ENCODE results near the gene WDSUB1. TPM values are rescaled to one million over a fixed set of nuclear protein-coding genes. Genes with fewer than 3 reads are reported as not detected.

Gene WDSUB1
- total RNA-seq, 2 donors from 2014 or later: 2.6 to 5.9 TPM

GRCh38 chr2:159290289-159290907 is 3.9 kb upstream of the WDSUB1 start:
- DNase-seq (peak in 1 of 4 donors; percentile 31), ATAC-seq (no peak)
- Histone ChIP-seq H3K36me3 (replicated peaks in 1 of 2; ENCODE audit: insufficient read depth in 1 of 2, low read depth in 2 of 2) (no peaks in the 10 kb centered on the region), H3K4me3 (no peak overlapping the region), H3K9me3 (no peaks in the 10 kb centered on the region), H3K27ac (no peak overlapping the region), H3K4me1 (peaks cover 9% of the 10 kb centered on the region), H3K27me3 (no peaks in the 10 kb centered on the region)
- 43 to 54% methylated on average over 7 of the region's 7 CpGs for WGBS, 2 donors
- intact Hi-C loops (cut with DNase I): no loop called here
- no peak for TF ChIP-seq POLR2A (IDR thresholded peaks at IDR 0.05)
- TF ChIP-seq CTCF (IDR thresholded peaks at IDR 0.05): no peak

- no peaks in the 10 kb centered on the region for H3K9me3 ChIP-seq
- H3K27ac ChIP-seq: peak overlapping the region in 3 of 4 donors; percentile 92 to 98 (median 93)
- ATAC-seq: no peak
- H3K27me3 ChIP-seq: no peaks in the 10 kb centered on the region
- H3K36me3 ChIP-seq (replicated peaks in 1 of 2; ENCODE audit: insufficient read depth in 1 of 2, low read depth in 2 of 2): no peaks in the 10 kb centered on the region
- no peak for DNase-seq
- intact Hi-C loops (cut with DNase I): no loop called here
- H3K4me3 ChIP-seq: no peak overlapping the region
- peaks cover 31% of the 10 kb centered on the region for H3K4me1 ChIP-seq
- TF ChIP-seq POLR2A (IDR thresholded peaks at IDR 0.05) (no peak), CTCF (IDR thresholded peaks at IDR 0.05) (no peak)
These were observed 1.2 kb upstream of the WDSUB1 start for GRCh38 chr2:159287733-159288132.

GRCh38 chr2:159286709-159287441 is 372 bp upstream of the WDSUB1 start:
- 0 to 1% methylated on average over 25 to 50 of the region's 50 CpGs for WGBS, 2 donors
- Histone ChIP-seq H3K4me3 (peak overlapping the region; percentile 21 to 71), H3K4me1 (peaks cover 31% of the 10 kb centered on the region), H3K27me3 (no peaks in the 10 kb centered on the region), H3K27ac (peak overlapping the region; percentile 80 to 98 (median 92)), H3K36me3 (replicated peaks in 1 of 2; ENCODE audit: insufficient read depth in 1 of 2, low read depth in 2 of 2) (no peaks in the 10 kb centered on the region), H3K9me3 (no peaks in the 10 kb centered on the region)
- ATAC-seq (peak; percentile 95), DNase-seq (peak; percentile 99 to 100 (median 100))
- TF ChIP-seq POLR2A (IDR thresholded peaks at IDR 0.05) (peak; percentile 49 to 81 (median 74)), CTCF (IDR thresholded peaks at IDR 0.05) (no peak)
- intact Hi-C loops (cut with DNase I): no loop called here

- TF ChIP-seq CTCF (IDR thresholded peaks at IDR 0.05) (no peak), POLR2A (IDR thresholded peaks at IDR 0.05) (no peak)
- Histone ChIP-seq H3K4me3 (no peak overlapping the region), H3K27ac (peak overlapping the region; percentile 80 to 98 (median 92)), H3K27me3 (no peaks in the 10 kb centered on the region), H3K36me3 (replicated peaks in 1 of 2; ENCODE audit: insufficient read depth in 1 of 2, low read depth in 2 of 2) (no peaks in the 10 kb centered on the region), H3K4me1 (peaks cover 31% of the 10 kb centered on the region), H3K9me3 (no peaks in the 10 kb centered on the region)
- ATAC-seq: no peak
- 29 to 36% methylated on average over 11 of the region's 11 CpGs for WGBS, 2 donors
- intact Hi-C loops (cut with DNase I): no loop called here
- peak in 1 of 4 donors; percentile 9 for DNase-seq
These were observed 1.1 kb downstream of the WDSUB1 start for GRCh38 chr2:159285433-159285832.
